KMS-11 (cell line): ENCODE data around the gene LPAR1.

ENCODE experiments used
- H2AFZ ChIP-seq: fragments of 200-600 bp; sonication (generic); 2 replicates; pipeline ENCODE4 v1.6.1; 2016; ENCODE audit warnings: antibody characterized with exemption, mixed run types, low read depth
- H3K27ac ChIP-seq: fragments of 200-600 bp; sonication (generic); 2 replicates; pipeline ENCODE4 v1.6.1; 2016; ENCODE audit warnings: mild to moderate bottlenecking, mixed run types
- H3K27me3 ChIP-seq: fragments of 200-600 bp; sonication (generic); 2 replicates; pipeline ENCODE4 v1.6.1; 2017; ENCODE audit warnings: mild to moderate bottlenecking, low read depth, mixed run types, moderate library complexity; ENCODE audit not compliant: insufficient read depth
- H3K36me3 ChIP-seq: fragments of 200-600 bp; sonication (generic); 2 replicates; pipeline ENCODE4 v1.6.1; 2017; ENCODE audit warnings: mild to moderate bottlenecking, mixed run types; ENCODE audit not compliant: insufficient read depth
- H3K4me1 ChIP-seq: fragments of 200-600 bp; sonication (generic); 2 replicates; pipeline ENCODE4 v1.6.1; 2016; ENCODE audit warnings: mild to moderate bottlenecking, low read depth, mixed run types; ENCODE audit not compliant: poor library complexity, severe bottlenecking
- H3K4me2 ChIP-seq: fragments of 200-600 bp; sonication (generic); 2 replicates; pipeline ENCODE4 v1.7.0; 2016; ENCODE audit warnings: mild to moderate bottlenecking, mixed run types
- H3K4me3 ChIP-seq: fragments of 200-600 bp; sonication (generic); IDR thresholded peaks from 2 replicates; pipeline ENCODE4 v1.6.1; 2017; ENCODE audit warnings: low read depth, low read length, mixed read lengths; ENCODE audit not compliant: insufficient read depth
- H3K79me2 ChIP-seq: fragments of 200-600 bp; sonication (generic); 2 replicates; pipeline ENCODE4 v1.6.1; 2016; ENCODE audit warnings: low read depth, mixed run types; ENCODE audit not compliant: insufficient read depth
- H3K9ac ChIP-seq: fragments of 200-600 bp; sonication (generic); 2 replicates; pipeline ENCODE4 v1.6.1; 2016; ENCODE audit warnings: mild to moderate bottlenecking, mixed run types
- H4K20me1 ChIP-seq: fragments of 200-600 bp; sonication (generic); 2 replicates; pipeline ENCODE4 v1.6.1; 2016; ENCODE audit warnings: mild to moderate bottlenecking, mixed run types; ENCODE audit not compliant: insufficient read depth
- TF ChIP-seq, protein P1 (sequence below): fragments of 200-600 bp; sonication (generic); conservative IDR thresholded peaks from 2 replicates; pipeline ENCODE4 v1.6.1; 2017; ENCODE audit warnings: low read depth, mild to moderate bottlenecking, antibody characterized with exemption, low read length, moderate library complexity, mixed read lengths

Gene LPAR1

DNA sequence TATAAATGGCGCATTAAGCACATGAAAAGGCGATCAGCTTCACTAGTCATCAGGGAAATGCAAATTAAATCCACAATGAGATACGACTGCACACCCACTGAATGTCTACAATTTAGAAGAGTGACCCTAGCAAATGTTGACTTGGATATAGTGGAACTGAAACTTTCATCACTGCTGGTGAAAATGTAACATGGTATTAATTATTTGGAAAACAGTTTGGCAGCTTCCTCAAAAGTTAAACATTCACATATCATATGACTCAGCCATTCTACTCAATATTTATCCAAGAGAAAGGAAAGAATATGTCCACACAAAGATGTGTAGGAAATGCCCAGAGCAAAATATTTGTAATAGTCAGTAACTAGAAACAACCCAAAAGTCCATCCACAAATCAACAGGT, 146.5 kb downstream of the LPAR1 start:
- Histone ChIP-seq H3K9ac (no peak overlapping the region), H3K4me2 (no peak overlapping the region), H3K4me3 (no peak overlapping the region), H3K27ac (no peak overlapping the region), H3K36me3 (no peaks in the 10 kb centered on the region), H3K79me2 (no peaks in the 10 kb centered on the region), H3K4me1 (no peaks in the 10 kb centered on the region), H4K20me1 (no peaks in the 10 kb centered on the region), H3K27me3 (no peaks in the 10 kb centered on the region), H2AFZ (no peak overlapping the region)
- TF ChIP-seq, protein P1, sequence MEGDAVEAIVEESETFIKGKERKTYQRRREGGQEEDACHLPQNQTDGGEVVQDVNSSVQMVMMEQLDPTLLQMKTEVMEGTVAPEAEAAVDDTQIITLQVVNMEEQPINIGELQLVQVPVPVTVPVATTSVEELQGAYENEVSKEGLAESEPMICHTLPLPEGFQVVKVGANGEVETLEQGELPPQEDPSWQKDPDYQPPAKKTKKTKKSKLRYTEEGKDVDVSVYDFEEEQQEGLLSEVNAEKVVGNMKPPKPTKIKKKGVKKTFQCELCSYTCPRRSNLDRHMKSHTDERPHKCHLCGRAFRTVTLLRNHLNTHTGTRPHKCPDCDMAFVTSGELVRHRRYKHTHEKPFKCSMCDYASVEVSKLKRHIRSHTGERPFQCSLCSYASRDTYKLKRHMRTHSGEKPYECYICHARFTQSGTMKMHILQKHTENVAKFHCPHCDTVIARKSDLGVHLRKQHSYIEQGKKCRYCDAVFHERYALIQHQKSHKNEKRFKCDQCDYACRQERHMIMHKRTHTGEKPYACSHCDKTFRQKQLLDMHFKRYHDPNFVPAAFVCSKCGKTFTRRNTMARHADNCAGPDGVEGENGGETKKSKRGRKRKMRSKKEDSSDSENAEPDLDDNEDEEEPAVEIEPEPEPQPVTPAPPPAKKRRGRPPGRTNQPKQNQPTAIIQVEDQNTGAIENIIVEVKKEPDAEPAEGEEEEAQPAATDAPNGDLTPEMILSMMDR, result no peak

DNA sequence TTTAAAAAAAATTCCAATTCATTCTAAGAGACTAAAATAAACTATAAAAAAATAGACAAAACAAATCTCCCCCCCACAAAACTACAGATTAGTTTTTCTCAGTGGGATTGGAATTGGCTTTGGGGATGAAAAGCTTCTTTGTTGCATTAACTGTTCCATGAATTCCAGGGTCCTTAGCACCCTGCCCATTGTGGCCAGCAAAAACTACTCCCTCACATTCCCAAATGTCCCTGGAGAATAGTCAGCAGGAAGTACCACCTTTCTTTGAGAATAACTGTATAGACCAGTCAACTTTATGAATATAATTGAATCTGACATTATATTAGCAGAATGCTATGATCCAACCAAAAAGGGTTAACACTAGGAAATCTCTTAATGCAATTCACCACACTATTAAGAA, 147.9 kb downstream of the LPAR1 start:
- Histone ChIP-seq H3K4me1 (no peaks in the 10 kb centered on the region), H3K27me3 (no peaks in the 10 kb centered on the region)
- TF ChIP-seq, protein P1, result no peak

DNA sequence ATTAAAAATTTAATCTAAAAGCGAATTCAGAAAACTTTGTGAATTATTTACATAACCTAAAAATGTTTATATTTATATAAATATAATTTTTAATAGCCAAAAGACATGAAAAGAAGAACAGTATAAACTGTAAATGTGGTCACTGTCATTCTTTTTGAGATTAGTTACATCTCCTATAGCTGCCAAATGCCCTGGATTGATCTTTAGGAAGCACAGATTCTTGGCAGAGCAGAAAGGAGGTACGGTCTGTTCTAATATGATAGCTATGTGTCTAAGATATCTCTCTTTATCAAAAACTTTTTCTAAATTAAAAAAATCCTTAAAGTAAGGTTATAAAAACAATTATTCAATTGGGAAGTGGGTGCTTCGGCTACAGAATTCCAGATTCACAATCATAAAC, 151.0 kb downstream of the LPAR1 start:
- Histone ChIP-seq H2AFZ (no peak overlapping the region), H3K4me2 (no peak overlapping the region), H4K20me1 (no peaks in the 10 kb centered on the region), H3K36me3 (no peaks in the 10 kb centered on the region), H3K27ac (no peak overlapping the region), H3K9ac (no peak overlapping the region), H3K27me3 (no peaks in the 10 kb centered on the region), H3K4me3 (no peak overlapping the region), H3K79me2 (no peaks in the 10 kb centered on the region), H3K4me1 (no peaks in the 10 kb centered on the region)
- TF ChIP-seq, protein P1, result no peak

More for the DNA sequence above, 147.9 kb downstream of the LPAR1 start:
- H3K36me3 ChIP-seq, result no peaks in the 10 kb centered on the region
- no peak overlapping the region for H3K4me3 ChIP-seq
- no peak overlapping the region for H3K9ac ChIP-seq
- H3K79me2 ChIP-seq, result no peaks in the 10 kb centered on the region
- H2AFZ ChIP-seq, result no peak overlapping the region
- H3K4me2 ChIP-seq, result no peak overlapping the region
- H4K20me1 ChIP-seq, result no peaks in the 10 kb centered on the region
- H3K27ac ChIP-seq, result no peak overlapping the region

DNA sequence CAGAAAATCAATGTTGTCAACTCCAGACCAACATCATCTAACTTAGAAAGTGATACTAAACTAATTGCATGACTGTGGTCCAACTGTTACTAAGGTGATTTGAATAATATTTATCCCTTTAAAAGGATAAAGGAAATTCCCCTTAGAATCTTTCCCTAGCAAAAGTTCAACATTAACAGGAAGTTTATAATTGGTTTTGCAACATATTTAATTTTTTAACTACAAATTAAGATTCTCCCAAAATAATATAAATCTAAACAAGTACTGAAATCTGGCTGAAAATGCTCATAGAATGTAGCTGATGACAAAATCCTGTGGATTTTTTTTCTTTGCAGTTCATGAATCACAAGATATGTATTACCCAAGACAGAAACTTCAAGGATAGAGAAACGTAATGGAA, 151.4 kb downstream of the LPAR1 start:
- H3K4me3 ChIP-seq, result no peak overlapping the region
- no peak overlapping the region for H3K9ac ChIP-seq
- H3K36me3 ChIP-seq, result no peaks in the 10 kb centered on the region
- no peaks in the 10 kb centered on the region for H3K4me1 ChIP-seq
- no peak overlapping the region for H2AFZ ChIP-seq
- no peak overlapping the region for H3K27ac ChIP-seq
- H3K79me2 ChIP-seq, result no peaks in the 10 kb centered on the region
- no peaks in the 10 kb centered on the region for H4K20me1 ChIP-seq
- TF ChIP-seq, protein P1, result no peak
- no peak overlapping the region for H3K4me2 ChIP-seq
- H3K27me3 ChIP-seq, result no peaks in the 10 kb centered on the region
